IgD-negative memory B cell (primary cell): ENCODE data around the gene FAAP20. TPM values are rescaled to one million over a fixed set of nuclear protein-coding genes. Genes with fewer than 3 reads are reported as not detected.
A peak's percentile ranks its signal among the peaks of the same experiment; 100 is the strongest.
"Not testable (repeated sequence)": the region's sequence is repeated elsewhere in the genome, so short reads cannot be mapped to it uniquely, and the experiment has no call there.

Experiments
- H3K27ac Mint-ChIP-seq, 3 donors: one replicate each; pipeline ENCODE4 v1.8.0; 2020 to 2022; ENCODE audit warnings: mild to moderate bottlenecking in 3 of 3, mixed read lengths in 3 of 3, moderate library complexity in 1 of 3
- H3K27me3 Mint-ChIP-seq: one replicate; pipeline ENCODE4 v1.8.0; 2021; ENCODE audit warnings: mixed read lengths
- H3K36me3 Mint-ChIP-seq: one replicate; pipeline ENCODE4 v1.8.0; 2020; ENCODE audit warnings: mild to moderate bottlenecking, mixed read lengths
- H3K4me1 Mint-ChIP-seq, 3 donors: one replicate each; pipeline ENCODE4 v1.8.0; 2020 to 2022; ENCODE audit warnings: mixed read lengths in 3 of 3, mild to moderate bottlenecking in 1 of 3
- H3K4me3 Mint-ChIP-seq, 4 donors: one replicate each; pipeline ENCODE4 v1.8.0; 2020 to 2022; ENCODE audit warnings: mild to moderate bottlenecking in 4 of 4, mixed read lengths in 4 of 4, moderate library complexity in 3 of 4
- H3K9me3 Mint-ChIP-seq, 3 donors: one replicate each; pipeline ENCODE4 v1.8.0; 2020 to 2021; ENCODE audit warnings: mixed read lengths in 3 of 3, mild to moderate bottlenecking in 1 of 3
- polyA plus RNA-seq: library from polyadenylated mRNA; unstranded; fragments of 300-500 nt; fragmentation: Illumina TruSeq; gene quantifications from one replicate; pipeline ENCODE4 v1.2.3, GENCODE V29; 2021

The FAAP20 gene
- polyA plus RNA-seq, 1 donor from 2014 or later: 78.2 TPM

DNA sequence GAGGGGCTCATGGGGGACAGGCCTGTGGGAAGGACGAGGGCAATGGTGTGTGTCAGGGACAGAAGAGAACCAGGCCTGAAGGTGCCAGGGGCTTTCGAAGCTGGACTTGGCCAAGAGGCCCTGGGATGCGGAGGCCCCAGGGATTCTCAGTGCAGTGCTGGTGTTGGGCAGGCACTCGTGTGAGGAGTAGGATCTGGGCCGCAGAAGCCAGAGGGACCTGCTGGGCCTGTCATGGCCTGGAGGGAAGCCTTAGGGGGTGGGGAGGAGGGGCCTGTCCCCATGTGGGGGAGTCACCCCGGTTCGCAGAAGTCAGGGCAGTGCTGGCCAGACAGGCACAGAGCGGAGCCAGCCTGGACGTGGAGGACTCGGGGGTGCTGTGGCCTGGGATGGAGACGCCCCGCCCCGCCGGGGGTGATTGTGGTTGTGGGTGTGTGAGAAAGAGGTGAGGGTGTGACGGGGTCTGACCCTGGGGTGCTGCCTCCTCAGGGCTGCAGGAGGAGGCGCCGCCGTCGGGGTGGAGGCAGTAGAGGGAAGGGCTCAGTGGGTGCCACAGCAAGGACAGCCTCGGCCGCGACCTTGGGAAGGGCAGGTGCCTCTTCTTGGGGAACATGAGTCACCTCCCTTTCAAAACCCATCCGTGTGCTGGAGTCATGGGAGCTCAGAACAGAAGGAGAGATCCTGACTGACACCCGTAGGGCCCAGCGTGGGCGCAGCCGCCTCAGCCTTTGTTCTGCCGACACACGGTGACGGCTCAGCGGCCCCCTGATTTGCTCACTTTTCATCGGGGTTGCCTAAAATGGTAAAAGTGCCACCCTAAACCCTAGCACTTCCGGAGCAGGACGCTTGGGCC lies 33.9 kb downstream of the FAAP20 start:
- H3K27ac Mint-ChIP-seq: no peak overlapping the region
- H3K36me3 Mint-ChIP-seq: peaks cover 14% of the 10 kb centered on the region
- H3K27me3 Mint-ChIP-seq: no peaks in the 10 kb centered on the region
- H3K9me3 Mint-ChIP-seq: no peaks in the 10 kb centered on the region
- peak overlapping the region in 1 of 4 donors; percentile 28 for H3K4me3 Mint-ChIP-seq
- H3K4me1 Mint-ChIP-seq: peaks cover 0 to 3% (median 0%) of the 10 kb centered on the region in 3 donors

DNA sequence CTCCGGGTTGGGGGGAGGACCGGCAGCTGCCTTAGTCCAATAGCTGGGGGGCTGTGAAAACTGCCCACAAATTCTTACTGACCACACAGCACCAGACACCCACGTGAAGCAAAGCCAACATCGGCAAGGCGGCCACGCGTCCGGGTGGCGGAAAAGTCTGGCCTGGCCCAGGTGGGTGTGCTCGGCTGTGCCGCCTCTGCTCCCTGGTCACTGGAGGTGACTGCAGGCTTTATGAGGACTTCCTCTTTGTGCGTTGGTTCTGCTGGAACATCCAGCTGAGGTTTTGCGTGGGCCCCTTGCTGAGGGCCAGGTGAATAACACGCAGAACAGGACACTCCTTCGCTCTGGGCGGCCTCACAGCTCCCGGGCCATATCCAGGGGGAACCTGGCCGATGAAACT lies 35.4 kb downstream of the FAAP20 start:
- Mint-ChIP-seq H3K27ac (no peak overlapping the region), H3K4me1 (peaks cover 0 to 3% (median 0%) of the 10 kb centered on the region in 3 donors)

DNA sequence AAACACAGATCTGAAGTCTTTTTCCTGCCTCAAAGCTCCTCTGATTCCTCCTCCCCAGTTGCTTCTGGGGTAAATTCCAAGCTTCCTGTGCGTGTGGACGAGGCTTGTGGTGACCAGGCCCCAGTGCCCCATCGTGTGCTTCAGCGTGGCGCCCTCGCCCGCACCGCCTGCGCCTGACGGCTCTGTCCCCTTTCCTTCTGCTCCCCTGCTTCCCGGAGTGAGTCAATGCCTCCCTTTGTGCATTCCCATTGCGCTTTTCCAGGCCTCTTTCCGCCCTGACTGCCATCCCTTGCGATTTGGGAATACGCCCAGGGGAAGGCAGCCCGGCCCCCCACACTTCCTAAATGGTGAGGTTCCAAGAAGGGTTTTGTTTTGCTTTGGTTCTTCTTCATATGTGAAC lies 36.3 kb downstream of the FAAP20 start:
- H3K4me1 Mint-ChIP-seq: peaks cover 0 to 3% (median 0%) of the 10 kb centered on the region in 3 donors
- peaks cover 13% of the 10 kb centered on the region for H3K36me3 Mint-ChIP-seq
- no peaks in the 10 kb centered on the region for H3K9me3 Mint-ChIP-seq
- H3K27me3 Mint-ChIP-seq: no peaks in the 10 kb centered on the region
- no peak overlapping the region for H3K4me3 Mint-ChIP-seq
- no peak overlapping the region for H3K27ac Mint-ChIP-seq

More for the DNA sequence above, 35.4 kb downstream of the FAAP20 start:
- H3K36me3 Mint-ChIP-seq: peaks cover 13% of the 10 kb centered on the region
- no peaks in the 10 kb centered on the region for H3K9me3 Mint-ChIP-seq
- no peaks in the 10 kb centered on the region for H3K27me3 Mint-ChIP-seq
- H3K4me3 Mint-ChIP-seq: no peak overlapping the region

DNA sequence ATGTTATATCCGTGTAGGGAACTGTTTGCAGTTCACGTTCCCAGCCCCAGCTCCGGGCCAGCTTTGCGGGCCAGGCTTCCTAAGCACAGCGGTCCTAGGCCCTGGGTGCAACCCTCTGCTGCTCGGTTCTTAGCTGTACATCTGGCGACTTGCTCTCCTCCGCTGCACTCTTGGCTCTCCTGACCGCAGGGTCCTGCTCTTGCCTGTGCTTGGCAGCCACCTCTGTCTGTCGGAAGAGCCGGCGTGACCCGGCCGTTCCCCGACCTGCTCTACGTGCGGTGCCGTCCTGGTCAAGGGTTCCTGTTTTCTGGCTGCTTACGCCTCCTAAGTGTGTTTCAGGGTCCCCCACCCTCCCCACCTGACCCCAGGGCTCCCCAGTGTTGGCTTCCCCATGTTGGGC lies 36.7 kb downstream of the FAAP20 start:
- H3K36me3 Mint-ChIP-seq: peaks cover 9% of the 10 kb centered on the region
- H3K27me3 Mint-ChIP-seq: no peaks in the 10 kb centered on the region
- peaks cover 0 to 1% (median 0%) of the 10 kb centered on the region in 3 donors for H3K4me1 Mint-ChIP-seq
- H3K9me3 Mint-ChIP-seq: no peaks in the 10 kb centered on the region
- no peak overlapping the region for H3K27ac Mint-ChIP-seq
- no peak overlapping the region for H3K4me3 Mint-ChIP-seq

DNA sequence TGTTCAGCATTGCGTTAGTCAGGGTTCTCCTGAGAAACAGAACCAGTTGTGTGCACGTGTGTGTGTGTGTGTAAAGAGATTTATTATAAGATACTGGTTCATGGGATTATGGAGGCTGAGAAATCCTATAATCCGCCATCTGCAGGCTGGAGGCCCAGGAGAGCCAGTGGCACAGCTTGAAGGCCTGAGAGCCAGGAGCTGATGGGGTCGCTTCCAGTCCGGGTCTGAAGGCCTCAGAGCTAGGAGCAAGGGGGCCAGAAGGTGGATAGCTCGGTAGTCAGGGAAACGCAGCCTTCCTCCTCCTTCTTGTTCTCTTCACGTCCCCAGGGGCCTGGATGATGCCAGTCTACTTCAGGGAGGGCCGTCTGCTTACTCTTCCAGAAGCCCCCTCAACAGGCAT lies 37.7 kb downstream of the FAAP20 start:
- H3K9me3 Mint-ChIP-seq: no peaks in the 10 kb centered on the region
- H3K27ac Mint-ChIP-seq: no peak overlapping the region
- H3K4me3 Mint-ChIP-seq: no peak overlapping the region
- peaks cover 8% of the 10 kb centered on the region for H3K36me3 Mint-ChIP-seq
- no peaks in the 10 kb centered on the region for H3K4me1 Mint-ChIP-seq
- no peaks in the 10 kb centered on the region for H3K27me3 Mint-ChIP-seq

DNA sequence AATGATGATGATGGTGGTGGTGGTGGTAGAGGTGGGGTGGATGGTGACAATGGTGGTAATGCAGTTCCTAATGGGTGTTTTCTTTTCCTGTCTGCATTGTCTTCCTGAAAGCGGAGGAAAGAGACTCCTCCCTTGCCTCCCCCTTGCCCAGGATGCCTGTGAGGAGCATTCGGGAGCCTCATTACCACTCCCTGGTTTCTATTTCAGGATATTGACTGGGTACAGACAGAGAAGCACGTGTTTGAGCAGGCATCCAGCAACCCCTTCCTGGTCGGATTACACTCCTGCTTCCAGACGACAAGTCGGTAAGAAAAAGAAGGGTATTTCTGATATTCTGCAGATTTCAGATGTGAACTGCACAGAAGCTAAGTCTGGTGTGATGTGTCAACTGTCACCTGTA lies 38.8 kb downstream of the FAAP20 start:
- H3K36me3 Mint-ChIP-seq: peaks cover 8% of the 10 kb centered on the region
- no peaks in the 10 kb centered on the region for H3K4me1 Mint-ChIP-seq
- H3K9me3 Mint-ChIP-seq: no peaks in the 10 kb centered on the region
- H3K27me3 Mint-ChIP-seq: no peaks in the 10 kb centered on the region
- no peak overlapping the region for H3K4me3 Mint-ChIP-seq
- no peak overlapping the region for H3K27ac Mint-ChIP-seq

DNA sequence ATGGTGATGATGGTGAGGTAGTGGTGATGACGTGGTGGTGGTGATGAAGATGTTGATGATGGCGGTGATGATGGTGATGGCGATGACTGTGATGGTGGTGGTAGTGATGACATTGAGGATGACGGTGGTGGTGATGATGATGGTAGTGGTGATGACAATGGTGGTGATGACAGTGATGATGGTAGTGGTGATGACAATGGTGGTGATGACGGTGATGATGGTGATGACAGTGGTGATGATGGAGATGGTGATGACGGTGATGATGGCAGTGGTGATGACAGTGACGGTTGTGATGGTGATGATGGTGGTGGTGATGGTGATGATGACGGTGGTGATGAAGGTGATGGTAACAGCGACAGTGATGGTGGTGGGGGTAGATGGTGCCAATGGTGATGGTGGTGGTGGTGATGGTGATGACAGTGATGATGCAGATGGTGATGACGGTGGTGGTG lies 39.4 kb downstream of the FAAP20 start:
- no peak overlapping the region for H3K4me3 Mint-ChIP-seq
- H3K9me3 Mint-ChIP-seq: no peaks in the 10 kb centered on the region
- no peaks in the 10 kb centered on the region for H3K27me3 Mint-ChIP-seq
- H3K4me1 Mint-ChIP-seq: no peaks in the 10 kb centered on the region
- H3K36me3 Mint-ChIP-seq: peaks cover 8% of the 10 kb centered on the region
- H3K27ac Mint-ChIP-seq: no peak overlapping the region

DNA sequence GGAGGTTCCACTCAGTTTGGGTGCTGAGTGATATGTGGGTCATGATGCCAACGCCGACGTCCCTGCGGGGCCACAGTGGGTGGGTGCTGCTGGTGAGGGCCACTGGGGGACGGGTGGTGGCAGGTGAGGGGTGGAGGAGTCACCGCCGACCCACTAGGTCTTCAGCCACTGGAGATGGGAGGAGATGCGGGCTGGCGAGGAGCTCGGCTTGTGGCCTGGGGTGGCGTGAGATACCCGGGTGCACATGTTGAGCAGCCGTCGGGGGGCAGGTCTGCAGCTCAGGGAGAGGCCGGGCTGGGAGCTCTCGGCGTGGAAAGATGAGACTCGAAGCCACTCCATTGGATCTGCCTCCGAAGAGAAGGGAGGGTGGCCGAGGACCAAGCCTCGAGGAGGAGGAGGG lies 40.5 kb downstream of the FAAP20 start:
- Mint-ChIP-seq H3K27me3 (no peaks in the 10 kb centered on the region), H3K27ac (peak overlapping the region in 1 of 3 donors; percentile 35), H3K4me1 (no peaks in the 10 kb centered on the region), H3K4me3 (no peak overlapping the region), H3K9me3 (no peaks in the 10 kb centered on the region), H3K36me3 (peaks cover 6% of the 10 kb centered on the region)

DNA sequence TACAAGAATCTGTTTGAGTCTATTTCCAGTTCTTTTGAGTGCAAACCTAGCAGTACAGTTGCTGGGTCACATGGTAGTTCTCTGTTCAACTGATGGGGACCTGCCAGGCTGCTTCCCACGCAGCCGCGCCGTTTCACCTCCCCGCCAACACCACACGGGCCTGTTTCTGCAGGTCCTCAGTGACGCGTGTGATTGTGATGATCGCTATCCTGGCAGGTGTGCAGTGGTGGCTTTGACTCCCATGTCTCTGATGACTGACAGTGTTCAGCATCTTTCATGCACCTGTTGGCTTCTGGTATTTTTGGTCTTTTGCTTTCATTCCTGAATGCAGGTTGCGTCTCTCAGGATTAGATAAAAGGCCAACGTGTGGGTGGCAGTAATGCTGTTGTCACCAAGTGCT lies 41.6 kb downstream of the FAAP20 start:
- H3K36me3 Mint-ChIP-seq: peaks cover 6% of the 10 kb centered on the region
- no peaks in the 10 kb centered on the region for H3K27me3 Mint-ChIP-seq
- no peaks in the 10 kb centered on the region for H3K9me3 Mint-ChIP-seq
- H3K27ac Mint-ChIP-seq: no peak overlapping the region
- peak overlapping the region in 1 of 4 donors; percentile 78 for H3K4me3 Mint-ChIP-seq
- H3K4me1 Mint-ChIP-seq: no peaks in the 10 kb centered on the region

DNA sequence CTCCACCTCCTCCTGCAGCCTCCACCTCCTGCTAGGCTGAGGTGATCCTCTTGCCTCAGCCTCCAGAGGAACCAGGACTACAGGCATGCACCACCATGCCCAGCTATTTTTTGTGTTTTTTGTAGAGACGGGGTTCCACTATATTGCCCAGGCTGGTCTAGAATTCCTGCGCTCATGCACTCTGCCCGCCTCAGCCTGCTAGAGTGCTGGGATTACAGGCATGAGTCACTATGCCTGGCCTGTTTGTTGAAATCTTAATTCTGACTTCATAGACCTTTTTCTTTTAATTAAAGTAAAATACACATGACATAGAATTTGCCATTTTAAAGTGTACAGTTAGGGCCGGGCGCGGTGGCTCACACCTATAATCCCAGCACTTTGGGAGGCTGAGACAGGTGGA lies 42.7 kb downstream of the FAAP20 start:
- Mint-ChIP-seq H3K4me1 (no peaks in the 10 kb centered on the region), H3K4me3 (peak overlapping the region in 1 of 4 donors; percentile 23)

DNA sequence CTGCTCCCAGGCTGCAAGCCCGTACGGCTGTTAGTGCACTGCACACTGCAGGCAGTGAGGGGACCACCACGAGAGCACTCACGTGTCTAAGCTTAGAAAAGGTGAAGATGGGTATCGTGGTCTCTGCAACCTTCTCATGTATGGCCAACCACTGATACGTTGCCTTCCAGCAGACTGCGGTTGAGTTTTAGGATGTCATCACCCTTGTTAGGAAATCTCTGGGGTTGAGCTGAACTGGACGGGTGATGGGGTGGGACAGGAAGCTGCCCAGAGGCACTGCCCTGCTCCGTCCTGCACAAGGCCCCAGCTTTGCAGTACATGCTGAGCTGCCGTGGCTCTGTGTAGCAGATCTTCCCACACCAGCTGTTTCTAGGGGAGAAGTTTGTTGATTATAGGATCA lies 43.3 kb downstream of the FAAP20 start:
- Mint-ChIP-seq H3K36me3 (peaks cover 6% of the 10 kb centered on the region), H3K4me3 (no peak overlapping the region), H3K4me1 (no peaks in the 10 kb centered on the region), H3K9me3 (no peaks in the 10 kb centered on the region), H3K27me3 (no peaks in the 10 kb centered on the region), H3K27ac (no peak overlapping the region)

More for the DNA sequence above, 42.7 kb downstream of the FAAP20 start:
- Mint-ChIP-seq H3K27ac (no peak overlapping the region), H3K9me3 (no peaks in the 10 kb centered on the region), H3K27me3 (no peaks in the 10 kb centered on the region), H3K36me3 (peaks cover 6% of the 10 kb centered on the region)

DNA sequence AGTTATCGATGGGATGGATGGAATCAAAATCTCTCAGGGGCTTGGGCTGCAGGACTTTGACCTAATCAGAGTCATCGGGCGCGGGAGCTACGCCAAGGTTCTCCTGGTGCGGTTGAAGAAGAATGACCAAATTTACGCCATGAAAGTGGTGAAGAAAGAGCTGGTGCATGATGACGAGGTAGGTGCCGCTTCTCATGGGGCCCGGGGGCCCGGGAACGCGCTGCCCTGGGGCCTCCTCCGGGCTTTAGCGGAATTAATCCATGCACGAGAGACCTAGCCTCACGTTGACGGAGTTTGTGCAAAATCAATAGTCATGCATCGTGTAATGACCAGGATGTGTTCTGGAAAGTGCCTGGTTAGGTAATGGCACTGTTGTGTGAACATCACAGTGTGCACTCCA lies 43.8 kb downstream of the FAAP20 start:
- peaks cover 6% of the 10 kb centered on the region for H3K36me3 Mint-ChIP-seq
- H3K9me3 Mint-ChIP-seq: no peaks in the 10 kb centered on the region
- no peaks in the 10 kb centered on the region for H3K27me3 Mint-ChIP-seq
- no peaks in the 10 kb centered on the region for H3K4me1 Mint-ChIP-seq
- no peak overlapping the region for H3K4me3 Mint-ChIP-seq
- peak overlapping the region in 1 of 3 donors; percentile 8 for H3K27ac Mint-ChIP-seq

DNA sequence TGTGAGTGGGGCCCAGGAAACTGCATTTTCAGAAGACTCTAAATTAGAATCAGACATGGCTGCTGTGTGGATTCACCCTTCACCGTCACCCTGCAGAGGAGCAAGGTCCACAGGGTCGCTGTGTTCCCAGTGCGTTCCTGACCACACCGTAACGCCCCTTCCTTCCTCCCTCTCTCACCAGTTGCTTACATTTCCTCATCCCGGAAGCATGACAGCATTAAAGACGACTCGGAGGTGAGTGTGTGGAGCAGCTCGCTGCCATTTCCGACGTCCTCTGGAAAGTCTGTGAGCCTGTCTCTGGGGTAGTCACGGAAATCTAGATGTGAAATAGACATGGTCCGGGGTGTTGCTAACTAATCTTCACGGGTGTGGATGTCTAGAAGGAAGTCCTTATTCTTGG lies 45.9 kb downstream of the FAAP20 start:
- H3K36me3 Mint-ChIP-seq: peaks cover 3% of the 10 kb centered on the region
- H3K4me1 Mint-ChIP-seq: no peaks in the 10 kb centered on the region
- H3K27ac Mint-ChIP-seq: peak overlapping the region in 1 of 3 donors; percentile 14
- H3K9me3 Mint-ChIP-seq: no peaks in the 10 kb centered on the region
- H3K4me3 Mint-ChIP-seq: no peak overlapping the region
- H3K27me3 Mint-ChIP-seq: no peaks in the 10 kb centered on the region

DNA sequence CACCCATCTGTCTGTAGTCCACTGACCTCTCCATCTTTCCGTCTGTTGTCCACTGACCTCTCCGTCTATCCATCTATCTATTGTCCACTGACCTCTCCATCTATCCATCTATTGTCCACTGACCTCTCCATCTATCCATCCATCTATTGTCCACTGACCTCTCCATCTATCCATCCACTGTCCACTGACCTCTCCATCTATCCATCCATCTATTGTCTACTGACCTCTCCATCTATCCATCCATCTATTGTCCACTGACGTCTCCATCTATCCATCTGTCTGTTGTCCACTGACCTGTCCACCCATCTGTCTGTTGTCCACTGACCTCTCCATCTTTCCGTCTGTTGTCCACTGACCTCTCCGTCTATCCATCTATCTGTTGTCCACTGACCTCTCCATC lies 46.7 kb downstream of the FAAP20 start:
- H3K9me3 Mint-ChIP-seq, H3K27me3 Mint-ChIP-seq, H3K36me3 Mint-ChIP-seq, H3K27ac Mint-ChIP-seq, H3K4me3 Mint-ChIP-seq, H3K4me1 Mint-ChIP-seq: not testable (repeated sequence)

DNA sequence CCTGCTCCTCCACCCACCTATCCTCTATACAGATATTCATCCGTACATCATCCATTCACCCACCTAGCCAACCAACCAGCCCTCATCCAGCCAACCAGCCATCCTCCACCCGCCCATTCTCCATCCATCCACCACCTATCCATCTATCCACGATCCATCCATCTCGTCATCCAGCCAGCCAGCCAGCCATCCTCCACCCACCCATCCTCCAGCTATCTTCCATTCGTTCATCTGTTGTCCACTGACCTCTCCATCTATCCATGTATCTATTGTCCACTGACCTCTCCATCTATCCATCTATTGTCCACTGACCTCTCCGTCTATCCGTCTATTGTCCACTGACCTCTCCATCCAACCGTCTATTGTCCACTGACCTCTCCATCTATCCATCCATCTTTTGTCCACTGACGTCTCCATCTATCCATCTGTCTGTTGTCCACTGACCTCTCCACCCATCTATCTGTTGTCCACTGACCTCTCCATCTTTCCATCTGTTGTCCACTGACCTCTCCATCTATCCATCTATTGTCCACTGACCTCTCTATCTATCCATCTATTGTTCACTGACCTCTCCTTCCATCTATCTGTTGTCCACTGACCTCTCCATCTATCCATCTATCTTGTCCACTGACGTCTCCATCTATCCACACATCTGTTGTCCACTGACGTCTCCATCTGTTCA lies 47.6 kb downstream of the FAAP20 start:
- Mint-ChIP-seq H3K4me3 (no peak overlapping the region), H3K27me3 (no peaks in the 10 kb centered on the region), H3K27ac (no peak overlapping the region), H3K9me3 (no peaks in the 10 kb centered on the region), H3K4me1 (no peaks in the 10 kb centered on the region), H3K36me3 (peaks cover 3% of the 10 kb centered on the region)
